Brain microvascular endothelial cell (primary cell): Measurements from ENCODE around the gene HS6ST3.

Experiments
- DNase-seq: peaks from one replicate; pipeline ENCODE4 v3.0.0-alpha.2; 2020
- H3K27ac ChIP-seq: fragments of 250-450 bp; sonication (Bioruptor Pico); 2 replicates; pipeline ENCODE4 v1.5.1; 2020; ENCODE audit warnings: mild to moderate bottlenecking, moderate library complexity
- H3K27me3 ChIP-seq: fragments of 250-450 bp; sonication (Bioruptor Pico); replicated peaks from 2 replicates; pipeline ENCODE4 v1.5.1; 2020; ENCODE audit warnings: mild to moderate bottlenecking
- H3K36me3 ChIP-seq: fragments of 250-450 bp; sonication (Bioruptor Pico); replicated peaks from 2 replicates; pipeline ENCODE4 v1.5.1; 2020; ENCODE audit warnings: mild to moderate bottlenecking
- H3K4me3 ChIP-seq: 2 replicates; pipeline ENCODE4 v1.5.1; 2011; ENCODE audit warnings: low read depth, mild to moderate bottlenecking, control low read depth, low read length, moderate library complexity
- CTCF ChIP-seq: IDR thresholded peaks from 2 replicates; pipeline ENCODE4 v1.5.1; 2011; ENCODE audit warnings: low read depth, mild to moderate bottlenecking, moderate library complexity, low read length, control low read depth, inconsistent platforms; ENCODE audit errors: missing control alignments
- in situ Hi-C: cut with HindIII; loops from 2 replicates; pipeline ENCODE4 v1.10.0; 2017; ENCODE audit warnings: low sequenced_read_pairs, low pct_ligation_motif_present

The HS6ST3 gene

GRCh38 chr13:96782186-96782585 is 692.3 kb downstream of the HS6ST3 start:
- no peaks in the 10 kb centered on the region for H3K36me3 ChIP-seq
- no peak overlapping the region for H3K4me3 ChIP-seq
- in situ Hi-C loops: no loop called here
- DNase-seq: no peak
- TF ChIP-seq CTCF: no peak
- H3K27ac ChIP-seq: no peak overlapping the region
- no peaks in the 10 kb centered on the region for H3K27me3 ChIP-seq

DNA sequence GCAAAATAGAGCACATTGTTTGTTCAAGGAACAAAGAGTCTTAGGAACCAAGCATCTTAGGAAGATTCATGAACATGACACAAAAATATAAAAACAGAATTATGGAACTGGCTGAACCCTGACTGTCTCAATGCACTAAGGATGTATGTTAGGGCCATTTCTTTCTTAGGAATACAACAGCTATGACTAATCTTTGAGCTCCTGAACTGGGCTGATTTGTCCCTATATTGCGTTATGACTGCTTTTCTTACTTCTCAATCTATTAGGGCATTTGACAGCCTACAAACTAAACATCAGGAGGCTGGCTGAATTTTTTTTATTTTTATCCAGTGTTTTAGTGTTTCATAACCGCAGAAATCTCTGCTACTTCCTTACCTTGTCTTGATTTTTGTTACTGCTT is 693.1 kb downstream of the HS6ST3 start:
- in situ Hi-C loops: no loop called here
- H3K36me3 ChIP-seq: no peaks in the 10 kb centered on the region
- no peak for DNase-seq
- H3K27ac ChIP-seq: no peak overlapping the region
- no peak for TF ChIP-seq CTCF
- H3K27me3 ChIP-seq: no peaks in the 10 kb centered on the region
- H3K4me3 ChIP-seq: no peak overlapping the region

DNA sequence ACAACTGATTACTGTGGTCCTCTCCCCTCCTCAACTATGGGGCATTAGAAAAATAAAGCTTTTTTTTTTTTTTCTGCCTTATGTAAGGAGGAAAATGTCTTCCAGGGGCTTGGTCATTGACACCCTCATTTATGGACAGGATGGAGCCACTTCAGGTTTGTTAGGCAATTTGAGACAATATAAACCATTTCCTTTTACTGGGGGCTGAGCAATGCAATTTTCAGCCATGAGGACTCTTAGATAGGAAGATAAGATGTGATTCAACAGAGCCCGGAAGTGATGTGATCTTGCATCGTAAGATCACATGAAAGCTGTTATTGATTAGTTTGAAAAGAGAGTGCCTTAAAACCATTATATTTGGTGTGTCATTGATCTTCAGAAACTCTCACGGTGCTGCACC is 693.6 kb downstream of the HS6ST3 start:
- no peaks in the 10 kb centered on the region for H3K27me3 ChIP-seq
- no peak overlapping the region for H3K4me3 ChIP-seq
- no peaks in the 10 kb centered on the region for H3K36me3 ChIP-seq
- TF ChIP-seq CTCF: no peak
- in situ Hi-C loops: no loop called here
- DNase-seq: no peak
- H3K27ac ChIP-seq: no peak overlapping the region

GRCh38 chr13:96785986-96786385 is 696.1 kb downstream of the HS6ST3 start:
- no peak for DNase-seq
- Histone ChIP-seq H3K36me3 (no peaks in the 10 kb centered on the region), H3K4me3 (no peak overlapping the region), H3K27ac (no peak overlapping the region), H3K27me3 (no peaks in the 10 kb centered on the region)
- TF ChIP-seq CTCF: no peak
- in situ Hi-C loops: no loop called here

GRCh38 chr13:96792188-96792587 is 702.3 kb downstream of the HS6ST3 start:
- no peak for DNase-seq
- Histone ChIP-seq H3K36me3 (no peaks in the 10 kb centered on the region), H3K27me3 (no peaks in the 10 kb centered on the region), H3K4me3 (no peak overlapping the region), H3K27ac (no peak overlapping the region)
- in situ Hi-C loops: no loop called here
- no peak for TF ChIP-seq CTCF

- Histone ChIP-seq H3K36me3 (no peaks in the 10 kb centered on the region), H3K4me3 (no peak overlapping the region), H3K27me3 (no peaks in the 10 kb centered on the region), H3K27ac (no peak overlapping the region)
- DNase-seq: no peak
- no peak for TF ChIP-seq CTCF
- in situ Hi-C loops: no loop called here
Observed at GRCh38 chr13:96792736-96793403, 703.0 kb downstream of the HS6ST3 start.
